ENCODE results near the gene TM2D1.

TM2D1 gene

DNA sequence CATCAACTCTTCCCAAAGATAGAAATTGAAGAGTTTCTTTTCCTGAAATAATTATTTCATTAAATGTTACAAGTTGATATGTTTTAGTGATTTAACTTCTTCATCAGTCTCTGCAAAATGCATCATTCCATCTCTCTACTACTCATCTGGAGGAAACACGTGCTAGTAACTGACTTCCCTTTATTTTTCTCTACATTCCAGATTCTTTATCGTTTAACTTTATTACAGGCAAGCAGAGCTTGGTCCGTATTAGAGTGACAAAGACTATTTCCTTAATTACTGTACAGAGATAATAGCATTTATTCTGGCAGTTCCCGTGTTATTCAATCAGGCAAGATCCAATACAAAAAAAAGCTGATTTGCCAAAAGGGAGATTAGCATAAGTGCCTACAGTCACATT, 88.6 kb downstream of the TM2D1 start:
- 94 to 95% methylated on average over 2 of the region's 4 CpGs for WGBS, 2 experiments (ENCODE audit: insufficient coverage in 2 of 2)

DNA sequence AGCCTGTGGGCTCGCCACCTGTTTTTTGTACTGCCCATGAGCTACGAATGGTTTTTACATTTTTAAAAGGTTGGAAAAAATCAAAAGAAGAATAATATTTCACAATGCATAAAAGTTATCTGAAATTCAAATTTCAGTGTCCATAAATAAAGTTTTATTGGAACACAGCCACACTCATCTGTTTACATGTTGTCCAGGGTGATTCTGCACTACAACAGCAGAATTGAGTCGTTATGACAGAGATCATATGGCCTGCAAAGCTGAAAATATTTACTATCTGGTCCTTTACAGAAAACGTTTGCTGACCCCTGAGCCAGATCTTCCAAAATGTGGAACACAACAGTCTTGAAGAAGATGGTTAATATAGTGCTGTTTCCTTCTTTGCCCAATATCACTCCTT, 89.4 kb downstream of the TM2D1 start:
- 86 to 100% methylated on average over 1 of the region's 4 CpGs for WGBS, 2 experiments (ENCODE audit: insufficient coverage in 2 of 2)
- Histone ChIP-seq H3K4me3 (ENCODE audit: extremely low read depth, insufficient read depth, low read length, poor library complexity, severe bottlenecking) (no peak overlapping the region), H3K9me3 (ENCODE audit: control insufficient read depth, low read length) (no peaks in the 10 kb centered on the region), H3K36me3 (ENCODE audit: control insufficient read depth, insufficient read depth, low read length) (no peaks in the 10 kb centered on the region), H3K27ac (ENCODE audit: low read depth, low read length, severe bottlenecking) (no peak overlapping the region), H3K4me1 (ENCODE audit: control insufficient read depth, insufficient read depth, low read length, poor library complexity, severe bottlenecking) (no peaks in the 10 kb centered on the region)

More for the DNA sequence above, 88.6 kb downstream of the TM2D1 start:
- no peaks in the 10 kb centered on the region for H3K36me3 ChIP-seq (ENCODE audit: control insufficient read depth, insufficient read depth, low read length)
- H3K9me3 ChIP-seq (ENCODE audit: control insufficient read depth, low read length) = no peaks in the 10 kb centered on the region
- H3K27ac ChIP-seq (ENCODE audit: low read depth, low read length, severe bottlenecking) = no peak overlapping the region
- no peaks in the 10 kb centered on the region for H3K4me1 ChIP-seq (ENCODE audit: control insufficient read depth, insufficient read depth, low read length, poor library complexity, severe bottlenecking)
- no peak overlapping the region for H3K4me3 ChIP-seq (ENCODE audit: extremely low read depth, insufficient read depth, low read length, poor library complexity, severe bottlenecking)

DNA sequence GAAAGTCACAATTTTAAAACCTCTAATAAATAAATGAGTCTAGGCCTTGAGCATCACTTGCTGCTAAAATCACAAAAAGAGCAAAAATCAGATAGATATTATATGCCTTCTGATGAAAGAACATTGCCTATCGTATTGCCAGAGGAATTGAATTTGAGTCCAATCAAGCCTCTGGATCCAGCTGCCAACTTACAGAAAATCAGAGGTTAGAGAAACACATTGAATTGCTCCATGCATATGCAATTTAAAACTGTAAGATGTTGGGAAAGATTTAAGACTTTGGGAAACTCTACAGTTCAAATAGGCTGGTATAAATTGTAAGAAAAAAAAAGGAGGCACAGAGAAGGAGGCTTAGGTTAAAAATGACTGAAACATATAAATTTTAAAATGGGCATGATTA, 93.5 kb downstream of the TM2D1 start:
- Histone ChIP-seq H3K9me3 (ENCODE audit: control insufficient read depth, low read length) (no peaks in the 10 kb centered on the region), H3K36me3 (ENCODE audit: control insufficient read depth, insufficient read depth, low read length) (no peaks in the 10 kb centered on the region), H3K27ac (ENCODE audit: low read depth, low read length, severe bottlenecking) (no peak overlapping the region), H3K4me1 (ENCODE audit: control insufficient read depth, insufficient read depth, low read length, poor library complexity, severe bottlenecking) (no peaks in the 10 kb centered on the region), H3K4me3 (ENCODE audit: extremely low read depth, insufficient read depth, low read length, poor library complexity, severe bottlenecking) (no peak overlapping the region)
- WGBS, 2 experiments (ENCODE audit: insufficient coverage in 2 of 2) = 100% methylated on average over 1 of the region's 1 CpG
